SK-N-SH (cell line): ENCODE measurements around the gene THAP2. TPM values are rescaled to one million over a fixed set of nuclear protein-coding genes. Genes with fewer than 3 reads are reported as not detected.

ENCODE experiments used
- CTCF ChIA-PET: fragments of 300-600, 350-600 bp; formaldehyde crosslinking; extraction: SDS; loops from one replicate; lab custom pipeline; 2021; lab: Yijun Ruan, JAX
- POLR2A ChIA-PET: fragments of 350-600 bp; sonication (Branson Sonifier 250); formaldehyde crosslinking; extraction: SDS; loops from one replicate; lab custom pipeline; 2020; ENCODE audit warnings: antibody characterized with exemption, inconsistent platforms; lab: Yijun Ruan, JAX
- DNase-seq: peaks from one replicate; pipeline ENCODE4 v3.0.0; 2012
- H2AFZ ChIP-seq: fragments of 200-600 bp; sonication (generic); 2 replicates; pipeline ENCODE4 v1.8.1; 2016; ENCODE audit warnings: antibody characterized with exemption, mild to moderate bottlenecking, low read depth
- H3F3A ChIP-seq: fragments of 200-600 bp; sonication (generic); replicated peaks from 2 replicates; pipeline ENCODE3; 2016; ENCODE audit warnings: antibody characterized with exemption, mild to moderate bottlenecking; ENCODE audit not compliant: insufficient read depth
- H3K27ac ChIP-seq, 2 experiments: fragments of 200-500 bp in 1 of 2; fragments of 200-600 bp in 1 of 2; sonication (Bioruptor generic) in 1 of 2; sonication (generic), shearing (Covaris generic) in 1 of 2; 2 replicates each; pipeline versions ENCODE4 v1.5.1 to v1.6.1; 2014 to 2016; ENCODE audit warnings: low read depth in 2 of 2, inconsistent platforms in 1 of 2, low read length in 1 of 2, mild to moderate bottlenecking in 1 of 2, mixed read lengths in 1 of 2
- H3K27me3 ChIP-seq: fragments of 200-600 bp; sonication (generic), shearing (Covaris generic); 2 replicates; pipeline ENCODE4 v1.6.1; 2016; ENCODE audit warnings: mixed run types; ENCODE audit not compliant: insufficient read depth
- H3K36me3 ChIP-seq, 2 experiments: fragments of 200-500 bp in 1 of 2; fragments of 200-600 bp in 1 of 2; sonication (Bioruptor generic) in 1 of 2; sonication (generic) in 1 of 2; replicated peaks in 1 of 2; 2 replicates each; pipeline versions ENCODE3 to v1.5.1; 2014 to 2016; ENCODE audit warnings: low read length in 1 of 2, mild to moderate bottlenecking in 1 of 2; ENCODE audit not compliant: insufficient read depth in 2 of 2, control insufficient read depth in 1 of 2
- H3K4me1 ChIP-seq, 2 experiments: fragments of 200-500 bp in 1 of 2; fragments of 200-600 bp in 1 of 2; sonication (Bioruptor generic) in 1 of 2; sonication (generic), shearing (Covaris generic) in 1 of 2; 2 replicates each; pipeline versions ENCODE4 v1.5.1 to v1.6.1; 2014 to 2016; ENCODE audit warnings: low read depth in 1 of 2, low read length in 1 of 2, mixed run types in 1 of 2; ENCODE audit not compliant: insufficient read depth in 2 of 2, control insufficient read depth in 1 of 2
- H3K4me2 ChIP-seq: fragments of 200-600 bp; sonication (generic), shearing (Covaris generic); 2 replicates; pipeline ENCODE4 v1.6.1; 2017; ENCODE audit warnings: mixed run types
- H3K4me3 ChIP-seq, 2 experiments: fragments of 200-500 bp in 1 of 2; fragments of 200-600 bp in 1 of 2; sonication (Bioruptor generic) in 1 of 2; sonication (generic), shearing (Covaris generic) in 1 of 2; 2 replicates each; pipeline versions ENCODE4 v1.5.1 to v1.8.1; 2014 to 2016; ENCODE audit warnings: low read depth in 2 of 2, inconsistent platforms in 1 of 2, low read length in 1 of 2, mild to moderate bottlenecking in 1 of 2, mixed read lengths in 1 of 2, moderate library complexity in 1 of 2
- H3K79me2 ChIP-seq: fragments of 200-600 bp; sonication (generic); 2 replicates; pipeline ENCODE4 v1.8.1; 2017; ENCODE audit warnings: mild to moderate bottlenecking; ENCODE audit not compliant: insufficient read depth
- H3K9ac ChIP-seq: fragments of 200-600 bp; sonication (generic); 2 replicates; pipeline ENCODE4 v1.6.1; 2017; ENCODE audit warnings: mixed run types
- H3K9me2 ChIP-seq: fragments of 200-600 bp; sonication (generic); 2 replicates; pipeline ENCODE4 v1.6.1; 2017; ENCODE audit warnings: mixed run types
- H3K9me3 ChIP-seq: fragments of 200-600 bp; sonication (generic); 2 replicates; pipeline ENCODE4 v1.6.1; 2017; ENCODE audit warnings: mixed run types, mild to moderate bottlenecking, moderate library complexity
- H4K20me1 ChIP-seq: fragments of 200-600 bp; sonication (generic); 2 replicates; pipeline ENCODE4 v1.6.1; 2017; ENCODE audit warnings: mild to moderate bottlenecking, mixed run types; ENCODE audit not compliant: insufficient read depth
- CHD2 ChIP-seq: fragments of 150-350 bp; IDR thresholded peaks from 2 replicates; pipeline ENCODE4 v1.6.1; 2018; ENCODE audit warnings: low read length; ENCODE audit not compliant: partially characterized antibody
- ELF1 ChIP-seq: IDR thresholded peaks from 2 replicates; pipeline ENCODE4 v1.4.0; 2012
- EP300 ChIP-seq, 2 experiments: IDR thresholded peaks; 2 replicates each; pipeline versions ENCODE4 v1.4.0 to v1.6.1; 2012; ENCODE audit warnings: borderline replicate concordance in 1 of 2, low read depth in 1 of 2, low read length in 1 of 2
- FOXM1 ChIP-seq: IDR thresholded peaks from 2 replicates; pipeline ENCODE4 v1.4.0; 2012; ENCODE audit warnings: low read depth, mild to moderate bottlenecking
- JUND ChIP-seq: IDR thresholded peaks from 2 replicates; pipeline ENCODE4 v1.4.0; 2012
- MEF2A ChIP-seq: IDR thresholded peaks from 2 replicates; pipeline ENCODE4 v1.4.0; 2012; ENCODE audit warnings: low read depth, borderline replicate concordance
- MXI1 ChIP-seq: IDR thresholded peaks from 2 replicates; pipeline ENCODE4 v1.6.1; 2012; ENCODE audit warnings: mild to moderate bottlenecking, low read depth, low read length, improper control_type of control experiment
- NFIC ChIP-seq: IDR thresholded peaks from 2 replicates; pipeline ENCODE4 v1.4.0; 2012; ENCODE audit warnings: borderline replicate concordance
- POLR2AphosphoS5 ChIP-seq: IDR thresholded peaks from 2 replicates; pipeline ENCODE4 v1.6.1; 2012; ENCODE audit warnings: low read depth, low read length
- RCOR1 ChIP-seq: fragments of 150-350 bp; IDR thresholded peaks from 2 replicates; pipeline ENCODE4 v1.6.1; 2017; ENCODE audit warnings: antibody characterized with exemption, low read length
- RFX5 ChIP-seq: IDR thresholded peaks from 2 replicates; pipeline ENCODE4 v1.6.1; 2012; ENCODE audit warnings: mild to moderate bottlenecking, improper control_type of control experiment, low read length
- SIN3A ChIP-seq: IDR thresholded peaks from 2 replicates; pipeline ENCODE4 v1.6.1; 2012; ENCODE audit warnings: low read depth, mild to moderate bottlenecking, low read length, moderate library complexity, borderline replicate concordance
- TAF1 ChIP-seq: IDR thresholded peaks from 2 replicates; pipeline ENCODE4 v1.6.1; 2012; ENCODE audit warnings: low read depth, mild to moderate bottlenecking, low read length, moderate library complexity, borderline replicate concordance
- TCF12 ChIP-seq: IDR thresholded peaks from 2 replicates; pipeline ENCODE4 v1.4.0; 2012
- WGBS: methylation state at CpG from one replicate; pipeline ENCODE4 v1.1.6; 2017; ENCODE audit warnings: low lambda C conversion rate; 5-methylcytosine and 5-hydroxymethylcytosine counted together
- polyA plus RNA-seq, 3 experiments: library from polyadenylated mRNA; depleted of rRNA; stranded (reverse); fragments of >200 nt; gene quantifications; 2 replicates each; pipeline ENCODE4 v1.2.3, GENCODE V29; 2012
- TF ChIP-seq, protein P1 (sequence below): IDR thresholded peaks from 2 replicates; pipeline ENCODE4 v1.4.0; 2012; ENCODE audit warnings: low read depth, borderline replicate concordance
- TF ChIP-seq, protein P2 (sequence below): IDR thresholded peaks from 2 replicates; pipeline ENCODE4 v1.6.1; 2012; ENCODE audit warnings: mild to moderate bottlenecking, low read depth, low read length, moderate library complexity
- TF ChIP-seq, protein P3 (sequence below): IDR thresholded peaks from 2 replicates; pipeline ENCODE4 v1.4.0; 2012; ENCODE audit warnings: low read depth, borderline replicate concordance
- TF ChIP-seq, protein P4 (sequence below): IDR thresholded peaks from 2 replicates; pipeline ENCODE4; 2012

The THAP2 gene
- polyA plus RNA-seq, 1 of the 3 experiments (the other 2 are of a cell fraction): 2.9 TPM

DNA sequence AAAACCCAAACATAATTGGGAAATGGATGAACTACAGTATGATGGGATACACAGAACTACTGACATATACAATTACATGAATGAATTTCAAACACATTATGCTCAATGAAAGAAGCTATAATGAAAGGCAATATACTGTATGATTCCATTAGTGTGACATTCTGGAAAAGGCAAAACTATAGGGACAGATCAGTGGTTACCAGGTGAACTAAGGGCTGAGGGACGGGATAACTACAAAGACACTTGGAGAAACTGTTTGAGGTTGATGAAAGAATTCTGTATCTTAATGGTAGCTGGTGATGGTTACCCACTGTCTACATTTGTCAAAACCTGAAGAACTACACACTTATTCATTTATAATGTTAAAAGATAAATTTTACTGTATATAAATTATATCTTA lies 8.2 kb upstream of the THAP2 start (continued):
- TF ChIP-seq SIN3A: no peak

DNA sequence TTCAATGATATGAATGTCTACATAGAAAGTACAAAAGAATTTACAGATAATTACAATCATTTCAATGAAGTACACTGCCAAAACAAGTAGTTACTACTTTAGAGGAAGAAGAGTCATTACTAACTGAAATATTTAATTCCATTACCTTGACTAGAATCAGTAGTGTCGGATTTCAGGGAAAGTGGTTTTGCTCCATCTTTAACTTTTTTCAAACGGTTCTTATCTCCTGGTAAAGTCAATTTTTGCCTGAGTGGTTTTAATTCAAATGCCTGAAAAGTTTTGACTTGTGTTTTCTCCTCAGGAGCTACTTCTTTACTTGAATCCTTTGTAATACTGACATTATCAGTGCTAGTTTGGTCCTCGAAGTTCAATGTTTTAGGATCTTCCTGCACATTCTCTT lies 7.4 kb upstream of the THAP2 start:
- Histone ChIP-seq H3K36me3 (peaks cover 67 to 89% of the 10 kb centered on the region in 2 experiments), H3K9me3 (0 out of 2 replicates have a peak, but pooled peaks cover 13% of the 10 kb centered on the region), H3K4me3 (no peak overlapping the region), H3K4me2 (no peak overlapping the region), H2AFZ (no peak overlapping the region), H3K4me1 (peaks cover 3 to 8% of the 10 kb centered on the region in 2 experiments; a peak in 3 of 4 replicates), H3K9me2 (no peaks in the 10 kb centered on the region), H3K9ac (no peak overlapping the region), H4K20me1 (peaks cover 30% of the 10 kb centered on the region), H3K27ac (no peak overlapping the region), H3K79me2 (peaks cover 99% of the 10 kb centered on the region), H3K27me3 (no peaks in the 10 kb centered on the region), H3F3A (peaks cover 1% of the 10 kb centered on the region)
- ChIA-PET POLR2A (no interaction called here), CTCF (interaction anchor here (0.6 kb wide), 1 partner anchor 1986 kb away, joined by 3 read pairs; no protein-coding TSS in a partner anchor)
- WGBS: 75% methylated on average over 3 of the region's 3 CpGs
- DNase-seq: no peak
- TF ChIP-seq RFX5 (no peak), JUND (no peak), NFIC (no peak), TAF1 (no peak), RCOR1 (no peak), FOXM1 (no peak), SIN3A (no peak), POLR2AphosphoS5 (no peak), TCF12 (no peak), CHD2 (no peak), EP300 (IDR thresholded peaks at IDR 0.05; ENCODE audit: borderline replicate concordance in 1 of 2, low read depth in 1 of 2, low read length in 1 of 2) (no peak), MXI1 (no peak), ELF1 (no peak), MEF2A (no peak)
- TF ChIP-seq, protein P1, sequence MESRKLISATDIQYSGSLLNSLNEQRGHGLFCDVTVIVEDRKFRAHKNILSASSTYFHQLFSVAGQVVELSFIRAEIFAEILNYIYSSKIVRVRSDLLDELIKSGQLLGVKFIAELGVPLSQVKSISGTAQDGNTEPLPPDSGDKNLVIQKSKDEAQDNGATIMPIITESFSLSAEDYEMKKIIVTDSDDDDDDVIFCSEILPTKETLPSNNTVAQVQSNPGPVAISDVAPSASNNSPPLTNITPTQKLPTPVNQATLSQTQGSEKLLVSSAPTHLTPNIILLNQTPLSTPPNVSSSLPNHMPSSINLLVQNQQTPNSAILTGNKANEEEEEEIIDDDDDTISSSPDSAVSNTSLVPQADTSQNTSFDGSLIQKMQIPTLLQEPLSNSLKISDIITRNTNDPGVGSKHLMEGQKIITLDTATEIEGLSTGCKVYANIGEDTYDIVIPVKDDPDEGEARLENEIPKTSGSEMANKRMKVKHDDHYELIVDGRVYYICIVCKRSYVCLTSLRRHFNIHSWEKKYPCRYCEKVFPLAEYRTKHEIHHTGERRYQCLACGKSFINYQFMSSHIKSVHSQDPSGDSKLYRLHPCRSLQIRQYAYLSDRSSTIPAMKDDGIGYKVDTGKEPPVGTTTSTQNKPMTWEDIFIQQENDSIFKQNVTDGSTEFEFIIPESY: no peak
- TF ChIP-seq, protein P2, sequence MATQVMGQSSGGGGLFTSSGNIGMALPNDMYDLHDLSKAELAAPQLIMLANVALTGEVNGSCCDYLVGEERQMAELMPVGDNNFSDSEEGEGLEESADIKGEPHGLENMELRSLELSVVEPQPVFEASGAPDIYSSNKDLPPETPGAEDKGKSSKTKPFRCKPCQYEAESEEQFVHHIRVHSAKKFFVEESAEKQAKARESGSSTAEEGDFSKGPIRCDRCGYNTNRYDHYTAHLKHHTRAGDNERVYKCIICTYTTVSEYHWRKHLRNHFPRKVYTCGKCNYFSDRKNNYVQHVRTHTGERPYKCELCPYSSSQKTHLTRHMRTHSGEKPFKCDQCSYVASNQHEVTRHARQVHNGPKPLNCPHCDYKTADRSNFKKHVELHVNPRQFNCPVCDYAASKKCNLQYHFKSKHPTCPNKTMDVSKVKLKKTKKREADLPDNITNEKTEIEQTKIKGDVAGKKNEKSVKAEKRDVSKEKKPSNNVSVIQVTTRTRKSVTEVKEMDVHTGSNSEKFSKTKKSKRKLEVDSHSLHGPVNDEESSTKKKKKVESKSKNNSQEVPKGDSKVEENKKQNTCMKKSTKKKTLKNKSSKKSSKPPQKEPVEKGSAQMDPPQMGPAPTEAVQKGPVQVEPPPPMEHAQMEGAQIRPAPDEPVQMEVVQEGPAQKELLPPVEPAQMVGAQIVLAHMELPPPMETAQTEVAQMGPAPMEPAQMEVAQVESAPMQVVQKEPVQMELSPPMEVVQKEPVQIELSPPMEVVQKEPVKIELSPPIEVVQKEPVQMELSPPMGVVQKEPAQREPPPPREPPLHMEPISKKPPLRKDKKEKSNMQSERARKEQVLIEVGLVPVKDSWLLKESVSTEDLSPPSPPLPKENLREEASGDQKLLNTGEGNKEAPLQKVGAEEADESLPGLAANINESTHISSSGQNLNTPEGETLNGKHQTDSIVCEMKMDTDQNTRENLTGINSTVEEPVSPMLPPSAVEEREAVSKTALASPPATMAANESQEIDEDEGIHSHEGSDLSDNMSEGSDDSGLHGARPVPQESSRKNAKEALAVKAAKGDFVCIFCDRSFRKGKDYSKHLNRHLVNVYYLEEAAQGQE: no peak
- TF ChIP-seq, protein P3, sequence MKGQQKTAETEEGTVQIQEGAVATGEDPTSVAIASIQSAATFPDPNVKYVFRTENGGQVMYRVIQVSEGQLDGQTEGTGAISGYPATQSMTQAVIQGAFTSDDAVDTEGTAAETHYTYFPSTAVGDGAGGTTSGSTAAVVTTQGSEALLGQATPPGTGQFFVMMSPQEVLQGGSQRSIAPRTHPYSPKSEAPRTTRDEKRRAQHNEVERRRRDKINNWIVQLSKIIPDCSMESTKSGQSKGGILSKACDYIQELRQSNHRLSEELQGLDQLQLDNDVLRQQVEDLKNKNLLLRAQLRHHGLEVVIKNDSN: no peak
- TF ChIP-seq, protein P4, sequence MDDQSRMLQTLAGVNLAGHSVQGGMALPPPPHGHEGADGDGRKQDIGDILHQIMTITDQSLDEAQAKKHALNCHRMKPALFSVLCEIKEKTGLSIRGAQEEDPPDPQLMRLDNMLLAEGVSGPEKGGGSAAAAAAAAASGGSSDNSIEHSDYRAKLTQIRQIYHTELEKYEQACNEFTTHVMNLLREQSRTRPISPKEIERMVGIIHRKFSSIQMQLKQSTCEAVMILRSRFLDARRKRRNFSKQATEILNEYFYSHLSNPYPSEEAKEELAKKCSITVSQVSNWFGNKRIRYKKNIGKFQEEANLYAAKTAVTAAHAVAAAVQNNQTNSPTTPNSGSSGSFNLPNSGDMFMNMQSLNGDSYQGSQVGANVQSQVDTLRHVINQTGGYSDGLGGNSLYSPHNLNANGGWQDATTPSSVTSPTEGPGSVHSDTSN: no peak
